Neural cell (in vitro differentiated cells): ENCODE results near the gene THUMPD1. TPM values are rescaled to one million over a fixed set of nuclear protein-coding genes. Genes with fewer than 3 reads are reported as not detected.

ENCODE experiments used
- H2AFZ ChIP-seq: fragments of 200-600, 300-800 bp; sonication (generic), shearing (Covaris generic); 2 replicates; pipeline ENCODE4 v1.6.0; 2014; ENCODE audit warnings: low read depth, mild to moderate bottlenecking, antibody characterized with exemption, low read length, moderate library complexity
- H3F3A ChIP-seq: fragments of 200-600 bp; shearing (Covaris generic); 2 replicates; pipeline ENCODE4 v1.6.1; 2016; ENCODE audit warnings: mild to moderate bottlenecking, moderate library complexity, mixed read lengths, antibody characterized with exemption, low read length; ENCODE audit not compliant: insufficient read depth, poor library complexity, severe bottlenecking
- H3K27ac ChIP-seq: fragments of 200-600, 300-800 bp; sonication (generic), shearing (Covaris generic); 2 replicates; pipeline ENCODE4 v1.5.1; 2014; ENCODE audit warnings: mild to moderate bottlenecking, low read length, moderate library complexity
- H3K27me3 ChIP-seq: fragments of 300-800, 200-600 bp; sonication (generic), shearing (Covaris generic); 2 replicates; pipeline ENCODE4 v1.6.0; 2014; ENCODE audit warnings: mild to moderate bottlenecking, low read depth, low read length, moderate library complexity; ENCODE audit not compliant: insufficient read depth
- H3K36me3 ChIP-seq: fragments of 300-800, 200-600 bp; sonication (generic), shearing (Covaris generic); 2 replicates; pipeline ENCODE4 v1.5.1; 2014; ENCODE audit warnings: mild to moderate bottlenecking, antibody characterized with exemption, low read length, moderate library complexity; ENCODE audit not compliant: insufficient read depth
- H3K4me2 ChIP-seq: fragments of 300-800, 200-600 bp; sonication (generic), shearing (Covaris generic); 2 replicates; pipeline ENCODE4 v1.6.0; 2014; ENCODE audit warnings: mild to moderate bottlenecking, low read length
- H3K4me3 ChIP-seq: fragments of 300-800, 200-600 bp; sonication (generic), shearing (Covaris generic); 2 replicates; pipeline ENCODE4 v1.5.1; 2014; ENCODE audit warnings: mild to moderate bottlenecking, low read length, moderate library complexity
- H3K79me2 ChIP-seq: fragments of 200-600 bp; shearing (Covaris generic); replicated peaks from 2 replicates; pipeline ENCODE4 v1.6.0; 2014; ENCODE audit warnings: mild to moderate bottlenecking, low read length, moderate library complexity; ENCODE audit not compliant: insufficient read depth
- H3K9ac ChIP-seq: fragments of 300-800, 200-600 bp; sonication (generic), shearing (Covaris generic); 2 replicates; pipeline ENCODE4 v1.6.1; 2016; ENCODE audit warnings: mild to moderate bottlenecking, low read length, mixed read lengths
- H3K9me2 ChIP-seq: fragments of 200-600 bp; shearing (Covaris generic); 2 replicates; pipeline ENCODE4 v1.6.1; 2016; ENCODE audit warnings: mild to moderate bottlenecking, low read length, mixed read lengths; ENCODE audit not compliant: insufficient read depth
- H3K9me3 ChIP-seq: fragments of 200-600, 300-800 bp; sonication (generic), shearing (Covaris generic); 2 replicates; pipeline ENCODE4 v1.6.1; 2016; ENCODE audit warnings: mild to moderate bottlenecking, mixed run types, low read length, moderate library complexity, mixed read lengths
- H4K20me1 ChIP-seq: fragments of 200-600 bp; shearing (Covaris generic); 2 replicates; pipeline ENCODE4 v1.6.1; 2016; ENCODE audit warnings: mild to moderate bottlenecking, mixed run types; ENCODE audit not compliant: insufficient read depth
- EP300 ChIP-seq: fragments of 450-650 bp; conservative IDR thresholded peaks from 2 replicates; pipeline ENCODE4 v1.6.1; 2014; ENCODE audit warnings: antibody characterized with exemption, mild to moderate bottlenecking, moderate library complexity; ENCODE audit not compliant: poor library complexity, severe bottlenecking
- EZH2 ChIP-seq: fragments of 200-600, 300-800 bp; shearing (Covaris generic), sonication (generic); IDR thresholded peaks from 2 replicates; pipeline ENCODE4 v1.6.1; 2014; ENCODE audit warnings: antibody characterized with exemption, low read length, borderline replicate concordance, mild to moderate bottlenecking; ENCODE audit not compliant: insufficient read depth, poor library complexity, severe bottlenecking
- MXI1 ChIP-seq: fragments of 450-650 bp; conservative IDR thresholded peaks from 2 replicates; pipeline ENCODE4 v1.6.1; 2014; ENCODE audit warnings: antibody characterized with exemption, mild to moderate bottlenecking; ENCODE audit not compliant: poor library complexity, severe bottlenecking
- POLR2AphosphoS5 ChIP-seq: IDR thresholded peaks from 2 replicates; pipeline ENCODE4 v1.6.1; 2012
- RAD21 ChIP-seq: fragments of 450-650 bp; conservative IDR thresholded peaks from 2 replicates; pipeline ENCODE4 v1.6.1; 2014; ENCODE audit warnings: antibody characterized with exemption, mild to moderate bottlenecking, moderate library complexity
- SMC3 ChIP-seq: fragments of 450-650 bp; conservative IDR thresholded peaks from 2 replicates; pipeline ENCODE4 v1.6.1; 2014; ENCODE audit warnings: antibody characterized with exemption, mild to moderate bottlenecking, moderate library complexity; ENCODE audit not compliant: poor library complexity
- TAF1 ChIP-seq: IDR thresholded peaks from 2 replicates; pipeline ENCODE4 v1.6.1; 2012; ENCODE audit warnings: low read depth
- polyA plus RNA-seq: library from polyadenylated mRNA; depleted of rRNA; stranded (reverse); fragments of >200 nt; gene quantifications from 2 replicates; pipeline ENCODE4 v1.2.3, GENCODE V29; 2014
- TF ChIP-seq, protein P1 (sequence below): IDR thresholded peaks from 2 replicates; pipeline ENCODE4 v1.6.1; 2012; ENCODE audit warnings: borderline replicate concordance
- TF ChIP-seq, protein P2 (sequence below): fragments of 450-650 bp; IDR thresholded peaks from 2 replicates; pipeline ENCODE4 v1.5.1; 2014; ENCODE audit warnings: antibody characterized with exemption, mild to moderate bottlenecking, moderate library complexity; ENCODE audit not compliant: poor library complexity, severe bottlenecking

The THUMPD1 gene
- polyA plus RNA-seq, 1 donor from 2014 or later = 57.1 TPM

DNA sequence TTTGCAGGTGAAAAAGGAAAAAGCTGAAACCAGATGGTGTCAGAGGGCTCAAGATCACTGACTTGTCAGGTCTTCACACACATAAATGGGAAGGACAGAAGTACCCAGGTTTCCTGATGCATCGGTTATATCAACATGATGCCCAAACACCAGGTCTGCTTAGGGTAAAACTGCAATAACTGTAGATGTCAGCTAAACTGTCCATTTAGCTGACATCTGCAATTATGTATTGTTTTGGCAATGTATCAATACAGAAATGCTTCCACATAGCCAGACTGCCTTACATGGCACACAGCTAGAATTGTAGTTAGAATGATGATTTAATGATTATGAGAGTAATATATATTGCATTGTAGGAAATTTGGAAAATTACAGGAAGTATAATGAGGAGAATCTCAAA, 27.2 kb upstream of the THUMPD1 start:
- Histone ChIP-seq H3K9me2 (no peaks in the 10 kb centered on the region), H3K79me2 (no peaks in the 10 kb centered on the region), H4K20me1 (no peaks in the 10 kb centered on the region)

DNA sequence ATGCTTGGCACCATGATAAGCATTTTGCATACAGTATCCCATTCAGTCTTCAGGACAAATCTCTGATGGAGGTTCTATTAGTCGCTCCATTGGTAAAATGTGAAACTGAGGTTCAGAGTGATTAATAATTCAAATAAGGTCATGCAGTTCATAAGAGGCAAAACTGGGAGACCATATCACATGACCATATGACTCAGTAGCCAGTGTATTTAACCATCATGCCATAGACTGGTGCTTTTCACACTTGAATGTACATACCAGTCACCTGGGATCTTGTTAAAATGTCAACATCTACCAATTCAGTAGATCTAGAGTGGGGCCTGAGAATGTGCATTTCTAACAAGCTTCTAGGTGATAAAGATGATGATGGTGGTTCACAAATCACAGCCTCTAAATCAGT, 26.5 kb upstream of the THUMPD1 start:
- TF ChIP-seq POLR2AphosphoS5 (no peak), EP300 (no peak), TAF1 (no peak), SMC3 (no peak), MXI1 (no peak), RAD21 (no peak), EZH2 (no peak)
- TF ChIP-seq, protein P1, sequence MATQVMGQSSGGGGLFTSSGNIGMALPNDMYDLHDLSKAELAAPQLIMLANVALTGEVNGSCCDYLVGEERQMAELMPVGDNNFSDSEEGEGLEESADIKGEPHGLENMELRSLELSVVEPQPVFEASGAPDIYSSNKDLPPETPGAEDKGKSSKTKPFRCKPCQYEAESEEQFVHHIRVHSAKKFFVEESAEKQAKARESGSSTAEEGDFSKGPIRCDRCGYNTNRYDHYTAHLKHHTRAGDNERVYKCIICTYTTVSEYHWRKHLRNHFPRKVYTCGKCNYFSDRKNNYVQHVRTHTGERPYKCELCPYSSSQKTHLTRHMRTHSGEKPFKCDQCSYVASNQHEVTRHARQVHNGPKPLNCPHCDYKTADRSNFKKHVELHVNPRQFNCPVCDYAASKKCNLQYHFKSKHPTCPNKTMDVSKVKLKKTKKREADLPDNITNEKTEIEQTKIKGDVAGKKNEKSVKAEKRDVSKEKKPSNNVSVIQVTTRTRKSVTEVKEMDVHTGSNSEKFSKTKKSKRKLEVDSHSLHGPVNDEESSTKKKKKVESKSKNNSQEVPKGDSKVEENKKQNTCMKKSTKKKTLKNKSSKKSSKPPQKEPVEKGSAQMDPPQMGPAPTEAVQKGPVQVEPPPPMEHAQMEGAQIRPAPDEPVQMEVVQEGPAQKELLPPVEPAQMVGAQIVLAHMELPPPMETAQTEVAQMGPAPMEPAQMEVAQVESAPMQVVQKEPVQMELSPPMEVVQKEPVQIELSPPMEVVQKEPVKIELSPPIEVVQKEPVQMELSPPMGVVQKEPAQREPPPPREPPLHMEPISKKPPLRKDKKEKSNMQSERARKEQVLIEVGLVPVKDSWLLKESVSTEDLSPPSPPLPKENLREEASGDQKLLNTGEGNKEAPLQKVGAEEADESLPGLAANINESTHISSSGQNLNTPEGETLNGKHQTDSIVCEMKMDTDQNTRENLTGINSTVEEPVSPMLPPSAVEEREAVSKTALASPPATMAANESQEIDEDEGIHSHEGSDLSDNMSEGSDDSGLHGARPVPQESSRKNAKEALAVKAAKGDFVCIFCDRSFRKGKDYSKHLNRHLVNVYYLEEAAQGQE = no peak
- TF ChIP-seq, protein P2, sequence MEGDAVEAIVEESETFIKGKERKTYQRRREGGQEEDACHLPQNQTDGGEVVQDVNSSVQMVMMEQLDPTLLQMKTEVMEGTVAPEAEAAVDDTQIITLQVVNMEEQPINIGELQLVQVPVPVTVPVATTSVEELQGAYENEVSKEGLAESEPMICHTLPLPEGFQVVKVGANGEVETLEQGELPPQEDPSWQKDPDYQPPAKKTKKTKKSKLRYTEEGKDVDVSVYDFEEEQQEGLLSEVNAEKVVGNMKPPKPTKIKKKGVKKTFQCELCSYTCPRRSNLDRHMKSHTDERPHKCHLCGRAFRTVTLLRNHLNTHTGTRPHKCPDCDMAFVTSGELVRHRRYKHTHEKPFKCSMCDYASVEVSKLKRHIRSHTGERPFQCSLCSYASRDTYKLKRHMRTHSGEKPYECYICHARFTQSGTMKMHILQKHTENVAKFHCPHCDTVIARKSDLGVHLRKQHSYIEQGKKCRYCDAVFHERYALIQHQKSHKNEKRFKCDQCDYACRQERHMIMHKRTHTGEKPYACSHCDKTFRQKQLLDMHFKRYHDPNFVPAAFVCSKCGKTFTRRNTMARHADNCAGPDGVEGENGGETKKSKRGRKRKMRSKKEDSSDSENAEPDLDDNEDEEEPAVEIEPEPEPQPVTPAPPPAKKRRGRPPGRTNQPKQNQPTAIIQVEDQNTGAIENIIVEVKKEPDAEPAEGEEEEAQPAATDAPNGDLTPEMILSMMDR = no peak
- H3K9me3 ChIP-seq = no peaks in the 10 kb centered on the region
- H3K4me2 ChIP-seq = no peak overlapping the region
- H4K20me1 ChIP-seq = no peaks in the 10 kb centered on the region
- H3F3A ChIP-seq = no peaks in the 10 kb centered on the region
- H3K27me3 ChIP-seq = no peaks in the 10 kb centered on the region
- no peak overlapping the region for H3K4me3 ChIP-seq
- no peaks in the 10 kb centered on the region for H3K9me2 ChIP-seq
- H3K36me3 ChIP-seq = no peaks in the 10 kb centered on the region
- no peak overlapping the region for H3K27ac ChIP-seq
- no peaks in the 10 kb centered on the region for H3K79me2 ChIP-seq
- H2AFZ ChIP-seq = no peak overlapping the region
- no peak overlapping the region for H3K9ac ChIP-seq

More for the DNA sequence above, 27.2 kb upstream of the THUMPD1 start:
- Histone ChIP-seq H3K36me3 (no peaks in the 10 kb centered on the region), H3K4me2 (no peak overlapping the region), H3K9ac (no peak overlapping the region), H3K27me3 (no peaks in the 10 kb centered on the region), H2AFZ (no peak overlapping the region), H3K27ac (no peak overlapping the region), H3F3A (no peaks in the 10 kb centered on the region), H3K9me3 (no peaks in the 10 kb centered on the region), H3K4me3 (no peak overlapping the region)
- TF ChIP-seq EZH2 (no peak), EP300 (no peak), SMC3 (no peak), MXI1 (no peak), RAD21 (no peak), TAF1 (no peak), POLR2AphosphoS5 (no peak)
- TF ChIP-seq, protein P1 = no peak
- TF ChIP-seq, protein P2 = no peak
